ENCODE results near the gene FGD6. TPM values are rescaled to one million over a fixed set of nuclear protein-coding genes. Genes with fewer than 3 reads are reported as not detected.

FGD6 gene
- total and polyA plus RNA-seq, 2 experiments from 2014 or later = 12.9 to 32.4 TPM

- Histone ChIP-seq H3K27ac (ENCODE audit: low read depth) (peak overlapping the region; percentile 97), H3K9me2 (ENCODE audit: insufficient read depth) (no peaks in the 10 kb centered on the region), H2AFZ (no peak overlapping the region), H3K4me2 (peak overlapping the region; percentile 63), H4K20me1 (replicated peaks; ENCODE audit: insufficient read depth) (no peaks in the 10 kb centered on the region), H3K79me2 (replicated peaks; ENCODE audit: insufficient read depth) (peaks cover 81% of the 10 kb centered on the region), H3K36me3 (ENCODE audit: insufficient read depth) (no peaks in the 10 kb centered on the region), H3K4me1 (ENCODE audit: insufficient read depth) (peaks cover 62% of the 10 kb centered on the region), H3K27me3 (ENCODE audit: insufficient read depth) (no peaks in the 10 kb centered on the region), H3F3A (replicated peaks; ENCODE audit: low read depth) (no peaks in the 10 kb centered on the region), H3K4me3 (peak overlapping the region; percentile 38)
- Mint-ChIP-seq H3K9me3 (no peaks in the 10 kb centered on the region; the same call in 2 of the 3 replicates), H3K4me3 (peak overlapping the region; percentile 1; the same call in 2 of the 3 replicates), H3K4me1 (peaks cover 64% of the 10 kb centered on the region), H3K27ac (peak overlapping the region; percentile 97), H3K36me3 (ENCODE audit: low read depth) (peaks cover 11% of the 10 kb centered on the region; the same call in 2 of the 3 replicates), H3K27me3 (ENCODE audit: insufficient read depth, low read depth, poor library complexity) (peaks cover 7% of the 10 kb centered on the region)
- TF ChIP-seq CREB1 (CRISPR knock-in tag; IDR thresholded peaks at IDR 0.05; ENCODE audit: low read depth) (no peak), ZNF114 (CRISPR knock-in tag; IDR thresholded peaks at IDR 0.05) (no peak), EZH2phosphoT487 (IDR thresholded peaks at IDR 0.05; ENCODE audit: unreplicated experiment) (no peak), STAT1 (IDR thresholded peaks at IDR 0.05; ENCODE audit: unreplicated experiment) (no peak), POLR2AphosphoS5 (IDR thresholded peaks at IDR 0.05; ENCODE audit: low read depth) (no peak), REST (IDR thresholded peaks at IDR 0.05; ENCODE audit: unreplicated experiment) (no peak), ETS1 (IDR thresholded peaks at IDR 0.05) (no peak), ZNF331 (CRISPR knock-in tag; IDR thresholded peaks at IDR 0.05; ENCODE audit: low read depth) (no peak), EZH2 (IDR thresholded peaks at IDR 0.05; ENCODE audit: low read depth, unreplicated experiment) (no peak), ZNF462 (CRISPR knock-in tag; IDR thresholded peaks at IDR 0.05) (no peak), JUNB (IDR thresholded peaks at IDR 0.05; ENCODE audit: unreplicated experiment) (no peak), NANOG (IDR thresholded peaks at IDR 0.05; ENCODE audit: borderline replicate concordance) (no peak), CTCF (conservative IDR thresholded peaks at IDR 0.05; ENCODE audit: low read depth in 2 of 2) (no peak)
- DNase-seq (ENCODE audit: low spot score) (peak; percentile 24), ATAC-seq (peak; percentile 46)
These were observed 18.4 kb downstream of the FGD6 start for GRCh38 chr12:95198914-95199313.
